Measurements from ENCODE around the gene BCO2.

Gene BCO2

DNA sequence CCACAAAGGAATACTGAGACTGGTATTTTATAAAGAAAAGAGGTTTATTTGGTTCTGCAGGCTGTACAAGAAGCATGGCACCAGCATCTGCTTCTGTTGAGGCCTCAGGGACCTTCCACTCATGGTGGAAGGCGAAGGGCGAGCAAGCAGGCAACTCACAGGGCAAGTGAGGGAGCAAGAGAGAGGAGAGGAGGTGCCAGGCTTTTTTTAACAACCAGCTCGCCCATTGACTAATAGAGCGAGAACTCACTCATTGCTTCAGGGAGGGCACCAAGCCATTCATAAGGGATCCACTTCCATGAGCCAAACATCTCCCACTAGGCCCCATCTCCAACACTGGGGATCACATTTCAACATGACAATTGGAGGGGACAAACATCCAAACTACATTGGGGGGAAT, 52.2 kb downstream of the BCO2 start:
- Mint-ChIP-seq H3K27me3 (peaks cover 3% of the 10 kb centered on the region), H3K27ac (peak overlapping the region; percentile 97), H3K4me3 (peak overlapping the region; percentile 80), H3K36me3 (peaks cover 33% of the 10 kb centered on the region), H3K9me3 (no peaks in the 10 kb centered on the region), H3K4me1 (peaks cover 29% of the 10 kb centered on the region)
- CTCF ChIA-PET: interaction anchor here (0.8 to 17.0 kb wide), 2 partner anchors 10 to 56 kb away, joined by 3 to 302 read pairs; no protein-coding TSS in a partner anchor
- DNase-seq: no peak

DNA sequence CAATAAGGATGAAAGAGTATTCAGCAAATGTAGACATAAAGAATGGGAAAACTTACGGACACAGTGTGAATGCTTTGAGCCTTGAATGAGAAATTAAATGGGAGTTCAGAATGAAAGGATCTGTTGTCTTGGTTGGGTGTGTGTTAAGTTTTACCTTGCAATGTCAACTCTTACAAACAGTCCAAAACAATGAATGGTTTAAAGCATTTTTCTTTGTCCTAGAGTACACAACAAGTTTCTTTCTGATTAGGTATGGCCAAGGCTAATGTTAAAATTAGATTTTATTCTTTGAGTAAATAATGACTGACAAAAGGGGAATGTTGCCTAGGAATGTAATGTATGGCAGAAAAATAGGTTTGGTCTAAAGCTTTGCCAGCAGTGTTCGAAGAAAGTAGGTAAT, 53.4 kb downstream of the BCO2 start:
- Mint-ChIP-seq H3K27ac (no peak overlapping the region), H3K36me3 (peaks cover 36% of the 10 kb centered on the region), H3K4me3 (no peak overlapping the region), H3K4me1 (peaks cover 29% of the 10 kb centered on the region), H3K27me3 (no peaks in the 10 kb centered on the region), H3K9me3 (no peaks in the 10 kb centered on the region)
- DNase-seq: no peak
- CTCF ChIA-PET: interaction anchor here (17.0 kb wide), 1 partner anchor 55 kb away, joined by 302 read pairs; no protein-coding TSS in a partner anchor

DNA sequence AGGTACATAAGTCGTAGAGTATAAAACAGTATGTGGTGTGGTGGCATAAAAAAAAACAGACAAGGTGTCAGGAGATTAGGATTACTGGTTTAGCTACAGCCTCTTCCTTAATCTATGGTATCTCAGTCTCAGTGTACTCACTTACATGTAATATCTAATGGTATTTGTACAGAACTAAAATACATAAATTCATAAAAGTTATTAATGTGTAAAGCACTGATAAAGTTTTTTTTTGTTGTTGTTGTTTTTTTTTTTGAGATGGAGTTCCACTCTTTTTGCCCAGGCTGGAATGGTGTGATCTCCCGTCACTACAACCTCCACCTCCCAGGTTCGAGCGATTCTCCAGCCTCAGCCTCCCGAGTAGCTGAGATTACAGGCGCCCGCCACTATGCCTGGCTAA, 53.8 kb downstream of the BCO2 start:
- peaks cover 29% of the 10 kb centered on the region for H3K4me1 Mint-ChIP-seq
- no peaks in the 10 kb centered on the region for H3K9me3 Mint-ChIP-seq
- CTCF ChIA-PET: interaction anchor here (0.7 to 17.0 kb wide), 2 partner anchors 54 to 55 kb away, joined by 3 to 302 read pairs; partner anchors contain the start of gene BCO2
- no peaks in the 10 kb centered on the region for H3K27me3 Mint-ChIP-seq
- DNase-seq: no peak
- H3K36me3 Mint-ChIP-seq: peaks cover 38% of the 10 kb centered on the region
- H3K4me3 Mint-ChIP-seq: no peak overlapping the region
- H3K27ac Mint-ChIP-seq: no peak overlapping the region

DNA sequence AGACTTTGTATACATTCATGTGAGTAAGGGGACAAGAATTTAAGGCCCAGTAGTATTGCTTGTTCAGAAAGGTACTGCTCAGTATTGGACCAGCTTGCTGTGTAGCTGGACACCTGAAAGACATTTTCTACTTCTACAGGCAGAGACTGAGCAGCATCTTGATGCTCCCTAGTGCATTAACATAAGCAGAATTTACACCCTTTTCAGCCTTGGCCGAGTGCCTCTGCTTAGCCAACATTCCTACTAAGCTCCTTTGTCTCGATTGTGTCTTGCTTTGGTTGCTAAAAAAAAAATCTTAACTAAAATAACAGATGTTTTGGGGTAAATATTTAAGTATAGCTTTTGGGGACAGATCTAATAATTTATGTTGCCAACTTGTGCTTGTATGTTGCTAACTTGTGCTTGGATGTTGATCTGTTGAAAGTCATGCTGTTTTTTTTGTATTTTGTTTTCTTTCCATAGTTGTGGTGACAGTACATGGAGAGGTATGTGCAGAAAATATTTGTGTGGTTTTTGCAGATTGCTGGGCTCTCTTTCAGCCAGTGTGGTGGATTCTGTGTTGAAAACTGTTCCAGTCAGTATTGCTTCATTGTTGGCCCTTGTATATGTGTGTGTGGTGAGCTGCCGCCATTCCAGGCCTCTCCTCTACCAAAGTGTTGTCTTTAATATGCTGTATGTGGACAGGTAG, 54.6 kb downstream of the BCO2 start:
- H3K4me3 Mint-ChIP-seq: no peak overlapping the region

DNA sequence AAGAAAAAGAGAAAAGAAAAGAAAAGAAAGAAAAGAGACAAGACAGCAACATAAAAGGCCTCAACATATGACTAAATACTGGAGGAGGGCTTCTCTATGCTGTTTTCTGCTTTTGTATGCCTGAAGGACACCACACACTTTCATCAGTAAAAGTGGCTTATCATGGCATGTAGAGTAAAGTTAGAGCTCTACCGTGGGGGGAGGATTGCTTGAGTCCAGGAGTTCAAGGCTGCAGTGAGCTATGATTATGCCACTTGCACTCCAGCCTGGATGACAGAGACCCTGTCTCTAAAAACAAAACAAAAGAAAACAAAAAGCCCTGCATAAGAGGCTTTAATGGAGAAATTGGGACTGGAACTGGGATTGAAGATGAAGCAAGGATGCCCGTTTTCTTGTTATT, 56.6 kb downstream of the BCO2 start:
- CTCF ChIA-PET: interaction anchor here (1.2 to 2.2 kb wide), 2 partner anchors 11 to 48 kb away, joined by 3 to 10 read pairs; no protein-coding TSS in a partner anchor
- Mint-ChIP-seq H3K4me1 (peaks cover 17% of the 10 kb centered on the region), H3K27ac (no peak overlapping the region), H3K4me3 (no peak overlapping the region), H3K36me3 (peaks cover 53% of the 10 kb centered on the region), H3K9me3 (no peaks in the 10 kb centered on the region), H3K27me3 (no peaks in the 10 kb centered on the region)
- no peak for DNase-seq

More for the DNA sequence above, 54.6 kb downstream of the BCO2 start:
- CTCF ChIA-PET: interaction anchor here (0.7 to 17.0 kb wide), 3 partner anchors 11 to 54 kb away, joined by 3 to 302 read pairs (median 3); partner anchors contain the start of gene BCO2
- peaks cover 29% of the 10 kb centered on the region for H3K4me1 Mint-ChIP-seq
- H3K27ac Mint-ChIP-seq: no peak overlapping the region
- peaks cover 42% of the 10 kb centered on the region for H3K36me3 Mint-ChIP-seq
- H3K9me3 Mint-ChIP-seq: no peaks in the 10 kb centered on the region
- no peak for DNase-seq
- no peaks in the 10 kb centered on the region for H3K27me3 Mint-ChIP-seq

DNA sequence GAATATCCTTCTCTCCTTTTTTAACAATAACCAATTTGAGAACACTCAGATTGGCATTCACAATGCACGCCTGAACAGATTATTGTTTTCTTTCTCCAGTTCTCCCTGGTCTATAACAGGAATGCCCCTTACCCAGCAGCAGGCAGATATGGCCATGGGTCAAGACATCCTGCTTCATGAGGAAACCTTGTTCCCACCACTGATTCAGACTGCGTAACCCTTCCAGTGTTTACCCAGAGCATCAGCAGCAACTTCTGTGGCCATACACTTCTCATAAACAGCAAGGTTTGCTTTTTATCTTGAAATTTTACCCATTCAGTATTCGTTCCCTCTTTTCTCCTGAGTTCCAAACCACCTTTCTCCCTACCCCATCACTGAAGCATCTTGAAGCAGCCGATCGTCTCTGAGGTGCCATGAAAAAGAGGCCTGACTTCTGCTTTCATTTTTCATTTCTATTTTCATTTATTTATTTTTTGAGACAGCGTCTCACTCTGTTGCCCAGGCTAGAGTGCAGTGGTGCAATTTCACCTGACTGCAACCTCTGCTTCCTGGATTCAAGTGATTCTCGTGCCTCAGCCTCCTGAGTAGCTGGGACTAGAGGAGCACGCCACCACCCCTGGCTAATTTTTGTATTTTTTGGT, 60.6 kb downstream of the BCO2 start:
- Mint-ChIP-seq H3K4me3 (no peak overlapping the region), H3K27me3 (no peaks in the 10 kb centered on the region), H3K9me3 (no peaks in the 10 kb centered on the region), H3K27ac (no peak overlapping the region), H3K36me3 (peaks cover 44% of the 10 kb centered on the region), H3K4me1 (no peaks in the 10 kb centered on the region)
- CTCF ChIA-PET: no interaction called here
- DNase-seq: no peak

DNA sequence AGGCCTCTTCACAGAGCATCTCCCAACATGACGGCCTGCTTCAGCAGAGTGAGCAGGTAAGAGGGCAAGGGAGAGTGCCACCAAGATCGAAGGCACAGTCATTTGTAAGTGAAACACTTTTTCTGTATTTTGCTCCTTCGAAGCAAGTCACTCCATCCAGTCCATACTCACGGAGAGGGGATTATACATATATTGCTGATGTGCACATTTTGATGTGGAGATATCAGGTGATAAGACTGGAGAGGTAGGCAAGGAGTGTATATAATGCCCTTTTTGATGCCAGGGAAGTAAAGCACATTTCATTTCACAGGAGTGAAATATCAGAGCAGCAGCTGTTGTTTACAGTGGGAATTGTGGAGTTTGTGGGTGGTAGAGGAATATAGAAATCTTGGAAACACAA, 62.1 kb downstream of the BCO2 start:
- H3K27me3 Mint-ChIP-seq: no peaks in the 10 kb centered on the region
- H3K4me3 Mint-ChIP-seq: no peak overlapping the region
- H3K27ac Mint-ChIP-seq: no peak overlapping the region
- H3K4me1 Mint-ChIP-seq: no peaks in the 10 kb centered on the region
- no peaks in the 10 kb centered on the region for H3K9me3 Mint-ChIP-seq
- DNase-seq: no peak
- peaks cover 39% of the 10 kb centered on the region for H3K36me3 Mint-ChIP-seq
- CTCF ChIA-PET: interaction anchor here (0.6 kb wide), 1 partner anchor 10 kb away, joined by 3 read pairs; no protein-coding TSS in a partner anchor

DNA sequence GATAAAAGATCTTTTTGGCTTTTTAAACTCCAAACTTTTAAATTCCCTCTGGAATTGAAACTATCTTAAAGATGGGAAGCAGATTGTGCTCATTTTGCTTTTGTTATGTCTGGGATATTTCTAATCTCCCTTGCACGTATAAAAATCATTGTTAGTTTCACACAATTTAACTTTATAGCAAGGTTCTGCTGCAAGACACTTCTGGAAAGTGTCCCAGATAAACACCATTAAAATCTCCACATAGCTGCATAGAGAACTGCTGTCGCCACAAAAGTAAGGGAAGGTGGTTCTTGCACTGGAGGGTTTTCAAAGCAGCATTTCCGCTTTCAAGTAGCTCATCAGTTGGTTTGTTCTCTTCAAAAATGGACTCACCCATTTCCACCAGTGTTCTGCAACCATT, 62.7 kb downstream of the BCO2 start:
- H3K27ac Mint-ChIP-seq: no peak overlapping the region
- no peak overlapping the region for H3K4me3 Mint-ChIP-seq
- no peaks in the 10 kb centered on the region for H3K27me3 Mint-ChIP-seq
- no peaks in the 10 kb centered on the region for H3K9me3 Mint-ChIP-seq
- CTCF ChIA-PET: no interaction called here
- no peak for DNase-seq
- no peaks in the 10 kb centered on the region for H3K4me1 Mint-ChIP-seq
- peaks cover 41% of the 10 kb centered on the region for H3K36me3 Mint-ChIP-seq

DNA sequence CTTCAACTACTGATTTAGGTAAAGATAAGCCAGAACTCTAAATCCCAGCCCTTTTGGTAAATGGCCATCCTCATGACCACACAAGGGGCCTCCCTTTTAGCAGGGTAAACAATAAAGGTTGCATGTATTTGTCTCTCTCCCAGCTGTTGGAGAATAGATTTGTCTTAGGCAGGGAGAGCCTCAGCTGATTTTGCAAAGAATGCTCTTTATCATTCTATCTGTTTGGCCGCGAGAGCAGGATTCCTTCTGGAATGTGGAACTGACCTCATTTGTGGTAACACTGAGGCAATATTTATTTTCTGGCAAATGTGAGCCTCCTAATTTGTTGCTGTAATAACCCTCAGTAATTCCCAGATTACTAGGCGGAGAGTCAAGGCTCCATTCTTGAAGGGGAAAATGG, 66.2 kb downstream of the BCO2 start:
- H3K4me3 Mint-ChIP-seq: no peak overlapping the region
- H3K27ac Mint-ChIP-seq: no peak overlapping the region
- CTCF ChIA-PET: interaction anchor here (0.8 kb wide), 1 partner anchor 20 kb away, joined by 3 read pairs; no protein-coding TSS in a partner anchor
- peaks cover 35% of the 10 kb centered on the region for H3K36me3 Mint-ChIP-seq
- no peaks in the 10 kb centered on the region for H3K9me3 Mint-ChIP-seq
- no peaks in the 10 kb centered on the region for H3K4me1 Mint-ChIP-seq
- H3K27me3 Mint-ChIP-seq: peaks cover 3% of the 10 kb centered on the region
- DNase-seq: no peak

DNA sequence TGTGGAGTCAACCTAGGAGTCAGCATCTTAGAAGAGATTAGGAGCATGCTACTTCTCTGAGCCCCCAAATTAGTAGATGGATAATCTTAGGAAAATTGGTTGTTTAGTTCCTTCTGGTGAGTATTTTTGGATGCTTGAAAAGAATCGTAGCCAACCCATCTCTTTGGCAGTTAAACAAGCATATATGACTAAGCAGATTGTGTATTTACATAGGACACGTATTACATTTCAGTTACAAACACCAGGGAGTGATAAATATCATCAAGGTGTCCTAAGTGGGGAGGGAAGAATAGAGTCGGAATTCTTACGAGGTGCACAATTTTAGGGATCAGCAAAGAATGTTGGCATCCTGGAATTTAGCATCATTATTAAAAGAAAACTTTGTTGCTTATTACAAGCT, 71.9 kb downstream of the BCO2 start:
- DNase-seq: no peak
- Mint-ChIP-seq H3K27me3 (peaks cover 3% of the 10 kb centered on the region), H3K9me3 (no peaks in the 10 kb centered on the region), H3K4me3 (no peak overlapping the region), H3K27ac (no peak overlapping the region), H3K4me1 (no peaks in the 10 kb centered on the region), H3K36me3 (peaks cover 12% of the 10 kb centered on the region)
- CTCF ChIA-PET: no interaction called here

DNA sequence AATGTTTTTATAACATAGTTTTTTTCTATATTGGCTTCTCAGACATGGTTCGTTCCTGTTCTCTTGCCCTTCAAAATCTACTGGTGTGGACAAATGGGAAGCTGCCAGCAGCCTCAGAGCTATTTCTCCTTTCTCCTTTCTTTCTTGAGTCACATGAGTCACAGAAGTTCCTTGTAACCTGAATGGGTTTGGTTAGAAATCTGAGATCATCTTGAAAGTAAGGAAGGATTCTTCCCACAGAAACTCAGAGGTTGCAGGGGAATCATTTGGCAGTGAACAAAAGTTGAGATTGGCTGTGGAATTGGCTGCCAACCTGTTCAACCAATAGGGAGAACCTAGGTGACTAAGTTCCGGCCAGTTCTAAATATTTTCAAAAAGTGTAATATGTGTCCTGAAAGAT, 72.9 kb downstream of the BCO2 start:
- Mint-ChIP-seq H3K4me1 (no peaks in the 10 kb centered on the region), H3K4me3 (no peak overlapping the region), H3K27me3 (peaks cover 3% of the 10 kb centered on the region), H3K27ac (no peak overlapping the region), H3K36me3 (peaks cover 6% of the 10 kb centered on the region), H3K9me3 (no peaks in the 10 kb centered on the region)
- CTCF ChIA-PET: no interaction called here
- DNase-seq: no peak

DNA sequence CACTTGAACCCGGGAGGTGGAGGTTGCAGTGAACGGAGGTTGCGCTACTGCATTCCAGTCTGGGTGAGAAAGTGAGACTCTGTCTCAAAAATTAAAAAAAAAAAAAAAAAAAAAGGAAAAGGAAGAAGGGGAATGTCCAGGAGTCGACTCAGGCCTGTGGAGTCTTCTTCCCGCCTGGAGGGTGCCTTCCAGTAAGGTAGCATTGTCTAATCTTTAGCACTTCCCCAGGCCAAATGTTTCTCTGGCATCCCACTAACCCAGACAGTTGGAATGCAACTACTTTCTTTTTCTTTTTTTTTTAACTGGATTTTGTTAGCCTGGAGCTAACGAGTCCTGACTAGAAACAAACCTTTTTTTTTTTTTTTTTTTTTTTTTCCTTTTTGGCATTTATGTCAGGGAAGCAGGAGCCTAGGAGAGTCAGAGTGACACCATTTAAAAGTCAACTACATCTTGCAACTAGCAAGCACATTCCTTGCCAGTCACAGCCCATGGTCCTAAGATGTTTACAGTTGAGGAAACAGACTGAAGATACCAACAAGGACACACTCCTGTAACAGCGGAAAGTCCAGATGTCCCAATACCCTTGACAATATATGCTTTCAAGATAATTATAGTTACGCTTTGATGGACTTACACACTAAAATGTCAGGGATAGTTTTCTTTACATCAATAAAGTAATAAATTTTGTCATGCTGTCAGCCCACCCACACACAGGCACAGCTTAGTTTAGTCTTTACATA, 74.7 kb downstream of the BCO2 start:
- Mint-ChIP-seq H3K36me3 (no peaks in the 10 kb centered on the region), H3K9me3 (no peaks in the 10 kb centered on the region)
- CTCF ChIA-PET: no interaction called here

DNA sequence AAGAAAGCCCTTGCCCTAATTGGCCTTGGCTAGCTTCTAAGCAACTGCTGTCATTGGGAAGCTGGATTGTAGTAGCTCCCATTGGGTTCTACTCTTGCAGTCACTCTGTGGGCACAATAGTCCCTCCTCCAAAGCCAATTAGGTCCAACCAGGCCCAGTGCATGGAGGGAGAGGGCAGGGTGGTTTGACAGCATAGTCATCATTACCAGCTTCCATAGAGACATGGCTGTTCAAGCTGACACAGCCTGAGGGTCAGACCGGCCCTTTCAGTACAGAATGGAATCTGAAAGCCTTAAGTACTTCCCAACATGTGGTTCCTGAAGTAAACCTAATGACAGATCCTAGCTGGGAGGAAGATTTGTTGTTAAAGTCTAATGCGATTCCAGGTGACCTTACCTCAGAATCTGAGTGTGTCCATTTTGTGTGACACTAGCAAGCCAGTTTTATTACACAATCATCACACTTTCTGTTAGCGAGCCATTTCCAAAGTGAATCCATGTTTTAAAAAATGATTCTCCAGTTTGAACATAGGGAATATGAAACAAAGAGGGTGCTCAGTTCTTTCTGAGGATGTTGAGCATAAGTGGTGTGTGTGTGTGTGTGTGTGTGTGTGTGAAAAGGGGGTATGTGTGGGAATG, 78.4 kb downstream of the BCO2 start:
- DNase-seq: no peak
- CTCF ChIA-PET: interaction anchor here (0.5 kb wide), 1 partner anchor 20 kb away, joined by 3 read pairs; no protein-coding TSS in a partner anchor
- Mint-ChIP-seq H3K4me1 (no peaks in the 10 kb centered on the region), H3K9me3 (no peaks in the 10 kb centered on the region), H3K36me3 (no peaks in the 10 kb centered on the region), H3K27ac (no peak overlapping the region), H3K4me3 (no peak overlapping the region), H3K27me3 (no peaks in the 10 kb centered on the region)

More for the DNA sequence above, 74.7 kb downstream of the BCO2 start:
- Mint-ChIP-seq H3K27me3 (no peaks in the 10 kb centered on the region), H3K4me3 (no peak overlapping the region), H3K27ac (no peak overlapping the region), H3K4me1 (no peaks in the 10 kb centered on the region)
- no peak for DNase-seq

Data from activated naive CD4-positive, alpha-beta T cell treated with anti-CD3 and anti-CD28 coated beads, Interleukin-2, amount 10 ng/mL, durations not matched to agents 7 days and 5 days (primary cell).